GM21737 (cell line): Measurements from ENCODE around the gene TMEM154.

Source experiments
- ATAC-seq: cut with Tn5 transposase; IDR thresholded peaks from one replicate; pipeline ENCODE4 v1.9.1; 2021; ENCODE audit warnings: mild to moderate bottlenecking, moderate library complexity; ENCODE audit not compliant: unreplicated experiment

The TMEM154 gene

DNA sequence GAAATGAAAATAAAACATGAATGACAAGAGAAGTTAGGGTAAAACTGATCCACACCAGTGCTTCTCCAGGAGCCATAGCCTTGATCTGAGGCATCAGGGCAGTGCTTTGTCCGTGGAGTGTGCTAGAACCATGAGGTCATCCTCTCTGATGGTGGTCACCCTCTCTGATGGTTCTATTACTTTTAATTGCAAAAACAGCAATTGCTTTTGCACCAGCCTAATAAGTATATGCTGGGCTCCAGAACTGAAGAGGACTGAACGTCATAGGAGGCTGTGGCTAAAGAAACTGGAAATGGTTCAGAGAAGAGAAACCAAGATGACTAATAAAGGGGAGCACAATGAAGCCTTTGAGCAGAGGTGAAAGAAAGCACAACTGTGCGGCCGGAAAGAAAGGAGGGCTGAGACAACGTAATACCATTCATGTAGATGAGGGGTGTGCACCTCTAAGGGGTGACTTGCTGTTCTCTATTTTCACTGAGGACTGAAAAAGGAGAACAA, 17.0 kb upstream of the TMEM154 start:
- ATAC-seq, result peak; percentile 98

GRCh38 chr4:152693871-152694270, 14.1 kb upstream of the TMEM154 start:
- ATAC-seq, result no peak

- ATAC-seq, result no peak
Measured at GRCh38 chr4:152691761-152692160, 12.0 kb upstream of the TMEM154 start.

DNA sequence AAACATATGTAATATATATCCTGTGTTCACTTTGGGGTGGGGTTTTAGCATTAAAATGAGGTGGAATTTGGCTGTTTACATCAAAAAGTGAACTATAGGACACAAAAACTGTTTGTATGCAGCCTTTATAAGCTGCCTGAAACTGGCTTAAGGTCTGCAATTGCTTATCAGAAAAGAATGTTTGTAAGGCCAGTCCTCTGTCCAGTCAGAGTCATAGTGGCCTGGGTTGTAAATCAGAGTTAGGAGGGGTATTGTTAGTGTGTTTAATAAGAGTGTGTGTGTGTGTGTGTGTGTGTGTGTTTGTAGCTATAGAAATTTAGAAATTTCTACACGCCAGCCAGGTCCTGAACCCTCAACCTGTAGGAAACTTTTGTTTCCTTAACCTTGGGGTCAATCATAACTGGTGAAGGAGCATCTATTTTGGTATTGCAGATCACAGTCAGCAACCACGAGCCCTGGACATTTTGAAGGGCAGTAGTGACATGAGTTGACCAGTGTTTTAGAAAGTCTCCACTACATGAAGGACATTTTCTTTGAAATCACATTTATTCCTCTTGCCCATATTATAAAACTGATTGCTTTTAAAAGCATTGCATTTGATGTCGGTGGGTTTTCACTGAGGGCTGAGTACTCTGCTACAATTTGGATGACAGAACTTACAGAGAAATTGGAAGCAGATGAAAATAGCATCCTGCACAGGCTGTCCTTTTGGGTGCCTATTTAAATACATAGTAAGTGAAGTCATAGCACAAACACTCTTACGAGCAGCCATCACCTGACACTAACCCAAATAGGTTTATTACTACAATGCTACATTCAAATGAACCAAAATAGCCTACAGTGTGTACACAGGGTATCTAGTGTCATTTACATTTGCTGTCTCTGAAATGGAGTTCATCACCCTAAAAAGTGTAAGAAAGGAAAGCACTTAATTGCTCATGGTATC, 11.2 kb upstream of the TMEM154 start:
- no peak for ATAC-seq

DNA sequence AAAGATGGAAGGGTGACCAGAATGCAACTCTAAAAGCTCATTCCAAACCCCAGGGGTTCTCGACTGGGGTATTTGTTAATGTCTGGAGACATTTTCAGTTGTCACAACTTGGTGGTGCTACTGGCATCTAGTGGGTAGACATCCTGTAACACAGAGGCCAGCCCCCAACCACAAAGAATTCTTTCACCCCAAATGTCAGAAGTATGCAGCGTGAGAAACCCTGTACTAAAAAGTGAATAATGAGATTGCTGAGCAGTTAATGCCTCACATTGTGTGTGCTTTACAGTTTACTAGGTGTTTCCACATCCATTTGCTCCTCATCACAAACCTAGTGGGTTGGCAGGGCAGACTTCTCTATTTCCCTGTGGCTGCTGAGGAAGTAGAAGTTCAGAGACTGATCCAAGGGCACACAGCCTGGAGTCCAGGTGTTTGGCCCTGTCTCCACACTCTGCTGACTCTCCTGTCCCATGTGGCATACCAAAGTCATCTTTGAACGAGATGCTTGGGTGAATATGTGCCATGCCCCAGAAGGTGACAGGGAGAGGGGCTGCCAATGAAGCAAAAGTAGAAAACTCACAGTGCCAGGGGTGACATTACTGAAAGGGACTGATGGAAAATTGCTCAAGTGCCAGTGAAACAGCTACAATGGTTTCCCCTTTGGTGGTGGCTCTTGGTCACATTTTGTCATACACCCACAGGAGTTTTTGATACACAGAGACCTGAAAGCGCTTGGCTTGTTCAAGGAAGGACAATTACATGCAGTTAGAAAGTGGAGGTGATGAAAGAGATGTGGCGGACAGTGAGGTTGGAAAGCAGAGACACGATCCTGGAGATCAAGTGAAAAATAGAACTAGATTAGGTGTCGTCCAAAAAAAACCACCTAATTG, 10.1 kb upstream of the TMEM154 start:
- ATAC-seq, result no peak

DNA sequence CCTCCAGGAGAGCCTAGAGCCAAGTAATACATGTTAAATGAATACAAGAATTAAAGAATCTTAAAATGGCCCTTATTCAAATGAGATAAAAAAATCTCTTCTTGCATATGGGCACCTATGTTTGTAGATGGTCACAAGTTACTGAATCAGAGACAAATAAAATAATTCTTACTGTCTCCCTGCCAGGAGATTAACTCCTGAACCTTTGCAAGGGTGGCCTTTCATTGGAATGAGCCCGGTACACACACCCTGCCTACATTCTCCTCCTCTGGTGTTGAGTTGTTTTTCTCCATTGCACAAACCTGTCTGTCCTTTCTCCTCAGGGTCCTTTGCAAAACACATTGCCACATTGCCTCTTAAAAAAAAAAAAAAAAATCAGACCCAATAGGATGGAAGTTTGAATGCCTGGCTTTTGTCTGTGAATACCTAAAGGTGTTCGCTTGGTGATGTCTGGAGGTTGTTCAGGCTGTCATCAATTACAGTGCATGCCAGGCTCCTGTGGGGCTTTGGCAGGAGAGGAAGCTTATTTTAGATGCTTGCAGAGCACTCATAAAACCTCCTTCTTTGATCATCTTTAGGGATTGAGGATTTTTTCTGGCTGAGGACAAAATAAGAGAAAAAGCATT, 8.3 kb upstream of the TMEM154 start:
- ATAC-seq, result no peak

DNA sequence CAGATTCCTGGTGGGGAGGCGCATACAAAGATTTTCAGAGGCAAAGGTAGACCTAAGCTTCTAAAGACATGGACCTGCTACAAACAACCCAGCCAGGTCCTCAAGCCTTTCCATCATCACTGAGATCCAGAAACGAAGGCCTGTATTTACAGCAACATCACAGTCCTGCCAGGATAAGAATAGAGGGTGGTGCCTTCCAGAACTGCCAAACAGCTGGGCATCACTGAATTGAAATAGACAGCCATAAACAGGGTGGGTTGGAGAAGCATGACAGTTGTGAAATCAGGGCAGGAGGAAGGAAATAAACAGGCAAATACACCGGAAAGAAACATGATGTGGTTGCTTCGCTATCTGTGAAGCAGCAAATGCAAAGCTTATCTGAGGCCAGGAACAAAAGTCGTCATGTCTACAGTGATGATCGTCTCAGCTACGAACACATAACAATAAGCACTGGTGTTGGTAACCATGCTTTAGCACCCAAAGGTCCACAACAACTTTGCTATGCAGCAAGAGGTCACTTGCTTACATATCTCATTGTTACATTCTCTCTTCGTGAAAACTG, 6.7 kb upstream of the TMEM154 start:
- no peak for ATAC-seq

DNA sequence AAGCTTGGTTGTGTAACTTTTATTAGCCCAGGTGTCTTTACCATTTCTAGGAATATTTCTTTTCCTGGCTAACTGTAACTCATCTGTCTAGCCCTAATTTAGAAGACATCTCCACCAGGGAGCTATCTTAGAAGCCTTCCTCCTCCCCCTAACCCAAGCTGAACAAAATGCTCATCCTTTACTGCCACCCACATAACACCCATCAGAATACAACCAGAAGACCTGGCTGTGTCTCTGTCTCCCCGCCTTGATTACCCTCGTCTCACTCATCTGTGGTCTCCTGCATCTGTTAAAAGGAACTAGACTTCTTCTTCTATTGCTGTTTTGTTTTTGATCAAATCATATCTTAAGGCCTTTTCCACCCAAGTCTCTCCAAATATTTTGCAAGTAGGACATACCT, 4.8 kb upstream of the TMEM154 start:
- ATAC-seq, result no peak

- no peak for ATAC-seq
Measured at GRCh38 chr4:152684007-152684406, 4.2 kb upstream of the TMEM154 start.

- ATAC-seq, result no peak
Measured at GRCh38 chr4:152682143-152682941, 2.5 kb upstream of the TMEM154 start.

DNA sequence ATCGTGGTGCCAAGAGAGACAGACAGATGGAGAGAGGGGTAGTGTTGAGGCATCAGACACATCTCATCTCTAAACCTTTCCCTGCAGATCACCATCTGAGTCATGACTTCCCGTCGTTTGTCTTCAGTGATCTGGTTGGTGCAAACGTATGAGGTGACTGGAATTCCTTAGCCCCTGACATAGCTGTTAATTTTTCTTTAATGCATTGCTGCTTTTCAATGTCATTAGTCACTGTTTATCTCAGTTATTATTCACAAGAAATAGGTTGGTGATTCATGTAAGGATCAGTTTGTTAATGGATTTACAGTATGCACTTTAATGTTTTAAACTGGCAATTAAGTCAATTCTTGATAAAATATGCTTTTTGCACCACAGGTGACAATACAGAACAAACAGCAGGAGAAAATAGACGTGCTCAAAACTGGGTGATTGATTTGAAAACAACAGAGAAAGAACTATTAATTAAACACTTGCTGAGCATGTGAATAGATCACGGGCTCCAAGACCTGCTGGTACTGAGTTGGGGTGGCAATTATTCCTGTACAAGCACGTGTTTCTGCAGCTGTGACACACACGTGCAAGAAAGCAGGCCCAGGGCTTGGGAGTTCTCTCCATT, 1.3 kb upstream of the TMEM154 start:
- ATAC-seq, result no peak

GRCh38 chr4:152678841-152679240, 956 bp downstream of the TMEM154 start:
- no peak for ATAC-seq

GRCh38 chr4:152677117-152677516, 2.7 kb downstream of the TMEM154 start:
- ATAC-seq, result no peak

DNA sequence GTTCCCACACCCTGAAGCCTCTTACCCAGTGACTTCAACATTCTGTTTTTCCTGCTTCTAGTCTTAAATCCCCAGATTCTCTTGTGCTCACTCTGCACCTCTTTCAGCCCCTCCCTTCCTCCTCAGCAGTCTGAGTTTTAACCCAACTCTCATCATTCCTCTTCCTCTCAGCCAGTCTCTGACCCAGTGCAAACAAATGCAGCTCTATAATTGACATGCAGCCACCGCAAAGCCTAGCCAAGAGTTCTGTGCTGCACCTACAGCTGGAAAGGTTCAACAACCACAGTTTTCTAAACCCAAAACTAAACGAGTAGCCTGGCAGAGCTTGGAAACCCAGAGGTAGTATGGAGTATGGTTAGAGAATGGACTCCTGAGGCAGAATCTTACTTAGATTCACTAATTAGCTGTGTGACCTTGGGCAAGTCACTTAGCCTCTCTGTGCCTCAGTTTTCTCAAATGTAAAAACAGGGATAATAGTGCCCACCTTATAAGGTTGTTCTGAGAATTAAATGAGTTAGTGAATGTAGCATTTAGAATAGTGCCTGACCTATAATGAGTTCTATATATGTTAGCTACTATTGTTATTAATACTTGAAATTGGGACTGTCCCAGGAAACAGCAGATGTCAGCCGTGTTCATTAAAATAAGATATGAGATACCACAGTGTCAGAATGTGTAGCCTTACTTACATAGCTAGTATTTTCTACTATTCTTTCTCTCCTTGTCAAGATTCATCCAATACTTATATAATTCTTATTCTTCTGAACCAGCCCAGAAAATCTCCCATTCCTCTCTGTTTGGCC, 3.5 kb downstream of the TMEM154 start:
- no peak for ATAC-seq

GRCh38 chr4:152674359-152674758, 5.4 kb downstream of the TMEM154 start:
- no peak for ATAC-seq

DNA sequence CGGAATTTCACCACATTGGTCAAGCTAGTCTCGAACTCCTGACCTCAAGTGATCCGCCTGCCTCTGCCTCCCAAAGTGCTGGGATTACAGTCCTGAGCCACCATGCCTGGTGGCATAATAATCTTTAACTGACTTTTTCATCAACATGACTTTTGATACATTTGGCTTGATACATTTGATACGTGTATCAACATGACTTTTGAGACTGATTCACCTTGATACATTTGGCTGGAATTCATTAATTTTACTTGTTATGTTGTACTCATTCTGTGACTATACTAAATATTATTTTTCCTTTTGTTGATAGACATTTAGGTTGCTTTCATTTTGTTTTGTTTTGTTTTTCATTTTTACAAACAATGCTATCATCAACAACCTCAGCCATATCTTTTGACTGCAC, 6.3 kb downstream of the TMEM154 start:
- ATAC-seq, result no peak

- ATAC-seq, result no peak
Measured at GRCh38 chr4:152672206-152673092, 7.3 kb downstream of the TMEM154 start.
